Activated T-cell treated with anti-CD3 and anti-CD28 coated beads, Interleukin-2, amount 50 U/mL, for 1 hour (primary cell): Measurements from ENCODE around the gene ZBTB17.
"Not testable (repeated sequence)": the region's sequence is repeated elsewhere in the genome, so short reads cannot be mapped to it uniquely, and the experiment has no call there.

Source experiments
- DNase-seq: peaks from one replicate; pipeline ENCODE4 v3.0.0-alpha.2; 2020

The ZBTB17 gene

GRCh38 chr1:15975805-15976680 lies at the start of gene ZBTB17:
Gene ZBTB17, minus strand, starts transcription at chr1:15976101. Its CDS starts 27,606 bp downstream, at chr1:15948495.
- DNase-seq, result peak; percentile 97

DNA sequence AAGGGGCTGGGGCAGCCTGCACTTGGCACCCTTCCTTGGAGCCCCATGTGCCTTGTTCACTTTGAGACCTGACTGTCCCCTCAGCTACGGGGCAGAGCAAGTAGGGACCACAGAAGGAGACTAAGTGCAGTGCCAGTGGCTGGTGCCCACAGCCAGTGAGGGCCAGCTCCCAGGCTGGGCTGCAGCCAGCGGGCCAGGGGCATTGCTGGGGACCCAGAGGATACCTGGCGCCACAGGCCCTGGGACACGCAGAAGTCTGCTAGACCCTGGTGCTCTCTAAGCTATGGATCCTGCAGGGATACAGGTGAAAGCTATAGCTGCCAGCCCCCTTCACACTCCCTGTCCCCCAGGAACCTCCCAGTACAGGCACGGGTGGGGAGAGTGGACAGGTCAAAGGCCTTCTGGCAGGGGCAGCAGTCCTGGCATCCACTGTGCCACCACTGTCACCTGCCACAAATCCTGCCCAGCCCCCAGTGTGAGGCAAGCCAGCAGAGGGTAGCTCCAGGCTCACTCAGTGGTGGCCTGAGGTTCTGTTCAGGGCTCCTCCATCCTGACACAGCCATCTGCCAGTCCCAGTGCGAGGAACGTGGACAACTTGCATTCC lies 47.3 kb upstream of the ZBTB17 start:
- DNase-seq, result no peak

- no peak for DNase-seq
Observed at GRCh38 chr1:16022393-16022792, 46.5 kb upstream of the ZBTB17 start.

GRCh38 chr1:16021681-16022080 lies 45.8 kb upstream of the ZBTB17 start, which contains the start of gene CLCNKA:
Gene CLCNKA, plus strand, starts transcription at chr1:16022036. Its CDS starts 584 bp downstream, at chr1:16022620.
- no peak for DNase-seq

- DNase-seq, result not testable (repeated sequence)
Observed at GRCh38 chr1:16020878-16021277, 45.0 kb upstream of the ZBTB17 start.

GRCh38 chr1:16020325-16020724 lies 44.4 kb upstream of the ZBTB17 start:
- no peak for DNase-seq

DNA sequence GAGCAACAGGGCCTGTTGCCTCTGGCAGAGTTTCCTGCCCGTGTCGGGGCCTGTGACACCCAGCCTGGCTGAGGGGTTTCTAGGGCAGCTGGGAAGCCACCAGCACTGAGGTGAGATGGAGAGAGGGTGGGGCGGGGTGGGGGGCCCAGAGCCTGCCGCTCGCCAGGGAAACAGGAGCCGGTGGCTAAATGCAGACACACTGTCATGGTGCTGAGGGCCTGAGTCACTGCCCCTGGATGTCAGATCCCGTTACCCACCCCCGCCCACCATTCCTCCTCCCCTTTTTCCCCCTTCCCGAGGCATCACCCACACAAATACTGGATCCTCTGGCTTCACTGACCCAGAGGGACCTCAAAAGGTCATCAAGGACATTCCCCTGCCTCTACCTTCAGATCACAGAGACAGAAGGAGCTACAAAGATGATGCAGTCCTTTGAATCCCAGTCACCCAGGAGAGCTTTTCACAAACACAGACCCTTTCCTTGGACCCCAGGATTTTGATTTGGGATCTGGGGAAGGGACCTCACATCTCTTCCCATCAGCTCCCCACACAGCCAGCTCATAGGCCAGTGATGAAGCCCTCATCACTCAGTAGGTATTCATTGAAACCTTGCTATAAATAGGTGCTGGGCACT lies 43.9 kb upstream of the ZBTB17 start:
- DNase-seq, result no peak

- DNase-seq, result no peak
Observed at GRCh38 chr1:16018749-16019643, 43.1 kb upstream of the ZBTB17 start.

- DNase-seq, result no peak
Observed at GRCh38 chr1:16018308-16018707, 42.4 kb upstream of the ZBTB17 start.

GRCh38 chr1:16017461-16018303 lies 41.8 kb upstream of the ZBTB17 start, which contains the start of gene HSPB7:
Gene HSPB7, minus strand, starts transcription at chr1:16018043. Its CDS starts 80 bp downstream, at chr1:16017963.
- DNase-seq, result no peak

DNA sequence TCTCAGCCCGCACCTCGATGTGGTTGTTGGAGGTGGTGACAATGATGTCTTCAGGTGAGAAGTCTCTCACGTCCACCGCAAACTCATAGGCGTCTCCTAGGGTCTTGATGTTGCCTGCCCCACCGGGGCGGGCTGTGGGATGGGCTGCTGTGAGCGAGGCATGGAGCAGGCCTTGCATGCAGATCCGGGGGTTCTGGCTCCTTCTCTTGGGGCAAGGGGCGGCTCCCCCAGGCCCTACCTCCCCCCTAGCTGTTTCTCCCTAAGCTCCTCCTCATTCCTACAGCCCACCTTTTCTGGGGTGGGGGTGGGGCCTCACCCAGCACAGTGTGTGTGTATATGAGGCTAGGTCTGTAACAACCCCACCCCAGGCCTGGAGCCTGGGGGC lies 41.2 kb upstream of the ZBTB17 start:
- DNase-seq, result no peak

DNA sequence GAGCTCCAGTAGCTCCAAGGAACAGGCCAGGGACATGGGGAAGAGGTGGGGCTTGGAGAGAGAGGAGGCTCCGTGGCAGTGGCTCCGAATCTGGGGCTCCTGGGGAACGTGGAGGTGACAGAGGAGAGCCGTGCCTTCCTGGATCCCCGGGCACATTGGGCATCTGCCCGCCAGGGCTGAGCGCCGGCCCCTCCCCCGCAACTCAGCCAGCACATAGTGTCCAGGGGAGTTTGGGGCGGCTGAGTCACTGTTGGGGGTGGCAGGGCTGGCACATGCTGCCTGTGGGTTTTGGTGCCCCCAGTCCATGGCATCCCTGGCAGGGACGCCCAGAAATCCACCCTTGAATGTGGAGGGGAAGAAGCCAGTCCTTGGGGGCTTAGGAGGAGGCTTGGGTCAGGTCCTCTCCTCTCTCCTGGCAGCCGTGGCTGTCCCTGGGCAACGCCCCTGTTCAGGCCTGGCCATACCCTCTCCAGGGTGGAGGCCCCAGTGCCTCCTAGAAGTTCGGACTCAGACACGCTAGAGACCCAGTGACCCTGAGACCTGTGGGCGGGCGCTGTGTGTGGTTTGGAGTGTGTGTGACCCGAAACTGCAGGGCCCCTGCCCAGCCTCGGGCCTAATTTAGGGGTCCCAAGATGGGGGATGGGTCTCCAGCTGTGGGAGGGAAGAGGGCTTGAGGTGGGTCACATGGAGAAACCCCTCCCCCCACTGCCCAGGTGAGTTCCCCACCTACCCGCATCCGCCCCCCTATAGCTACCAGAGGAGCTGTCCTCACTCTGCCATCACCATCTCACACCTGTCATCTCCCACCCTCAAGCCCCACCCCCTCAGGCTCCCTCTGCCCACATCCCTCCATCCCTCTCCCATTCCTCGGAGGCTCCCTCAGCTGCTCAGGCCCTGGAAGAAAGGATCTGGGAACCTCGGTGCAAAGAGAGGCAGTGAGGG lies 40.3 kb upstream of the ZBTB17 start:
- DNase-seq, result no peak

GRCh38 chr1:16015491-16015890 lies 39.6 kb upstream of the ZBTB17 start:
- DNase-seq, result no peak

- DNase-seq, result no peak
Observed at GRCh38 chr1:16014509-16015482, 38.9 kb upstream of the ZBTB17 start.

DNA sequence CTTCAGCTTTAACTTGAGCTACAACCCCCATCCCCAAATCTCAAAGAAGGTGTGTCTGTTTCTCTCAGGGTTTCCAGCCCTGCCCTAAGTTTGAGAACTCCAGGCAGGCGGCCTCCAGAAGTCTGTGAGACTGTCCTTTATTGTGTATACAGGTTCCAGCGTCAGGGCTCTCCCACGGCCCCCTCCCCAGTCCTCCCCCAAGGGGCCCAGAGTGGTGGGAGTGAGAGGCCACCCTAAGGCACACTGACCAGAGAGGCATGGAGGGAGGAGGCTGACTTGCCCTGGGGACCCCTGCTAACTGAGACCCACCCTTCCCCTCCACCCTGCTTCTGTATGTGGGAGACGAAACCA lies 38.0 kb upstream of the ZBTB17 start:
- no peak for DNase-seq

- peak; percentile 66 for DNase-seq
Observed at GRCh38 chr1:16013220-16013907, 37.5 kb upstream of the ZBTB17 start.

- DNase-seq, result no peak
Observed at GRCh38 chr1:16012590-16013219, 36.8 kb upstream of the ZBTB17 start.

GRCh38 chr1:16011936-16012589 lies 36.2 kb upstream of the ZBTB17 start:
- no peak for DNase-seq
